Natural killer cell (primary cell): Measurements from ENCODE around the gene UROS. TPM values are rescaled to one million over a fixed set of nuclear protein-coding genes. Genes with fewer than 3 reads are reported as not detected.

Source experiments
- ATAC-seq, 3 donors: fragments of 150-1000 bp in 2 of 3; fragments of 200-7000 bp in 1 of 3; cut with Tn5 transposase; 1 replicate in 1 of 3; 2 replicates in 2 of 3; pipeline ENCODE4 v1.10.0; 2021; ENCODE audit warnings: mild to moderate bottlenecking in 2 of 3, moderate library complexity in 2 of 3
- DNase-seq, 2 donors: peaks; one replicate each; pipeline versions ENCODE4 v3.0.0 to v3.0.0-alpha.2; 2013 to 2021; ENCODE audit warnings: mixed read lengths in 1 of 2
- H3K27ac ChIP-seq: one replicate; pipeline ENCODE4 v1.5.1; 2013; ENCODE audit warnings: mild to moderate bottlenecking, low read length
- H3K27me3 ChIP-seq: one replicate; pipeline ENCODE4 v1.6.1; 2013; ENCODE audit warnings: low read length; ENCODE audit not compliant: control insufficient read depth, insufficient read depth
- H3K36me3 ChIP-seq: one replicate; pipeline ENCODE4 v1.6.1; 2013; ENCODE audit warnings: low read length; ENCODE audit not compliant: control insufficient read depth, insufficient read depth
- H3K4me1 ChIP-seq: one replicate; pipeline ENCODE4 v1.6.1; 2013; ENCODE audit warnings: low read length; ENCODE audit not compliant: control insufficient read depth, insufficient read depth
- H3K4me3 ChIP-seq: one replicate; pipeline ENCODE4 v1.5.1; 2013; ENCODE audit warnings: low read length
- H3K9me3 ChIP-seq: one replicate; pipeline ENCODE4 v1.6.1; 2013; ENCODE audit warnings: low read length; ENCODE audit not compliant: control insufficient read depth, insufficient read depth
- H3K27ac Mint-ChIP-seq, 2 donors: one replicate each; pipeline ENCODE4 v1.8.0; 2022; ENCODE audit warnings: mild to moderate bottlenecking in 2 of 2, mixed read lengths in 2 of 2, moderate library complexity in 1 of 2
- H3K27me3 Mint-ChIP-seq, 2 donors: one replicate each; pipeline ENCODE4 v1.8.0; 2022; ENCODE audit warnings: low read depth in 2 of 2, mixed read lengths in 2 of 2
- H3K36me3 Mint-ChIP-seq: one replicate; pipeline ENCODE4 v1.8.0; 2022; ENCODE audit warnings: mixed read lengths
- H3K4me1 Mint-ChIP-seq, 2 donors: one replicate each; pipeline ENCODE4 v1.8.0; 2022; ENCODE audit warnings: mixed read lengths in 2 of 2
- H3K4me3 Mint-ChIP-seq: one replicate; pipeline ENCODE4 v1.8.0; 2022; ENCODE audit warnings: mild to moderate bottlenecking, moderate library complexity, mixed read lengths
- H3K9me3 Mint-ChIP-seq, 2 donors: one replicate each; pipeline ENCODE4 v1.8.0; 2022; ENCODE audit warnings: mixed read lengths in 2 of 2
- WGBS: methylation state at CpG from one replicate; pipeline ENCODE4 v1.1.7; 2013; ENCODE audit warnings: missing lambda C conversion rate; ENCODE audit not compliant: insufficient coverage; 5-methylcytosine and 5-hydroxymethylcytosine counted together
- intact Hi-C: fragments of 100-400 bp; cut with micrococcal nuclease; formaldehyde crosslinking; loops from one replicate; pipeline ENCODE4 v1.14.2; 2022
- total RNA-seq, 4 donors: library from RNA; stranded (reverse); fragments of 120-200 nt in 1 of 4; gene quantifications; one replicate each; pipeline versions ENCODE4 v1.2.3 to v1.2.4, GENCODE V29; 2013 to 2022
- TF ChIP-seq, protein P1 (sequence below): fragments of 200-600 bp; IDR thresholded peaks from one replicate; pipeline ENCODE4 v1.8.0; 2022; ENCODE audit warnings: antibody characterized with exemption

The UROS gene
- total RNA-seq, 3 donors from 2014 or later (not counting 1 experiment from before 2014, with no cell fraction given): 29.1 to 42.5 (median 35.2) TPM

DNA sequence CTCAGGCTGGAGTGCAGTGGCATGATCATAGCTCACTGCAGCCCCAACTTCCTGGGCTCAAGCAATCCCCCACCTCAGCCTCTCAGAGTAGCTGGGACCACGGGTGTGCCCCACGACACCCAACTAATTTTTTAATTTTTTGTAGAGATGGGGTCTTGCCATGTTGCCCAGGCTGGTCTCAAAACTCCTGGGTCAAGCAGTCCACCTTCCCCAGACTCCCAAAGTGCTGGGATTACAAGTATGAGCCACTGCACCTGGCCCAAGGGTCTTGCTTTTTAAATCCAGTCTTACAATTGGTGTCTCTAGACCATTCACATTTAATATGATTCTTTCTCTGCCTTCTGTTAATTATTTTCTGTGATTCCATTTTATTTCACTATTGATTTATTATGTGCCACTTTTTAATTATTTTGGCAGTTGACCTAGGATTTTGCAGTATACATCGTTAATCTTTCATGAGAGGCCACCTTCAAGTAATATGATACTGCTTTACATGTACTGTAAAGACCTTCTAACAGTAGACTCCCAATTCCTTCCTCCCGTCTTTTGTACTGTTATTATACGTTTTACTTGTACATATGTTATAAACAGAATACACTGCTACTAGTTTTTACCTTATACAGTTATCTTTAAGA is 66.1 kb downstream of the UROS start:
- no peaks in the 10 kb centered on the region for H3K9me3 Mint-ChIP-seq
- no peak overlapping the region for H3K27ac Mint-ChIP-seq
- Histone ChIP-seq H3K27me3 (no peaks in the 10 kb centered on the region), H3K27ac (no peak overlapping the region), H3K4me1 (no peaks in the 10 kb centered on the region), H3K36me3 (peaks cover 91% of the 10 kb centered on the region), H3K4me3 (no peak overlapping the region), H3K9me3 (no peaks in the 10 kb centered on the region)
- DNase-seq: no peak
- ATAC-seq: no peak
- intact Hi-C loops: no loop called here
- TF ChIP-seq, protein P1, sequence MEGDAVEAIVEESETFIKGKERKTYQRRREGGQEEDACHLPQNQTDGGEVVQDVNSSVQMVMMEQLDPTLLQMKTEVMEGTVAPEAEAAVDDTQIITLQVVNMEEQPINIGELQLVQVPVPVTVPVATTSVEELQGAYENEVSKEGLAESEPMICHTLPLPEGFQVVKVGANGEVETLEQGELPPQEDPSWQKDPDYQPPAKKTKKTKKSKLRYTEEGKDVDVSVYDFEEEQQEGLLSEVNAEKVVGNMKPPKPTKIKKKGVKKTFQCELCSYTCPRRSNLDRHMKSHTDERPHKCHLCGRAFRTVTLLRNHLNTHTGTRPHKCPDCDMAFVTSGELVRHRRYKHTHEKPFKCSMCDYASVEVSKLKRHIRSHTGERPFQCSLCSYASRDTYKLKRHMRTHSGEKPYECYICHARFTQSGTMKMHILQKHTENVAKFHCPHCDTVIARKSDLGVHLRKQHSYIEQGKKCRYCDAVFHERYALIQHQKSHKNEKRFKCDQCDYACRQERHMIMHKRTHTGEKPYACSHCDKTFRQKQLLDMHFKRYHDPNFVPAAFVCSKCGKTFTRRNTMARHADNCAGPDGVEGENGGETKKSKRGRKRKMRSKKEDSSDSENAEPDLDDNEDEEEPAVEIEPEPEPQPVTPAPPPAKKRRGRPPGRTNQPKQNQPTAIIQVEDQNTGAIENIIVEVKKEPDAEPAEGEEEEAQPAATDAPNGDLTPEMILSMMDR: no peak
- H3K4me1 Mint-ChIP-seq: peaks cover 0 to 5% of the 10 kb centered on the region in 2 donors
- H3K36me3 Mint-ChIP-seq: peaks cover 56% of the 10 kb centered on the region
- no peaks in the 10 kb centered on the region for H3K27me3 Mint-ChIP-seq
- no peak overlapping the region for H3K4me3 Mint-ChIP-seq
- 100% methylated on average over 4 of the region's 5 CpGs for WGBS

DNA sequence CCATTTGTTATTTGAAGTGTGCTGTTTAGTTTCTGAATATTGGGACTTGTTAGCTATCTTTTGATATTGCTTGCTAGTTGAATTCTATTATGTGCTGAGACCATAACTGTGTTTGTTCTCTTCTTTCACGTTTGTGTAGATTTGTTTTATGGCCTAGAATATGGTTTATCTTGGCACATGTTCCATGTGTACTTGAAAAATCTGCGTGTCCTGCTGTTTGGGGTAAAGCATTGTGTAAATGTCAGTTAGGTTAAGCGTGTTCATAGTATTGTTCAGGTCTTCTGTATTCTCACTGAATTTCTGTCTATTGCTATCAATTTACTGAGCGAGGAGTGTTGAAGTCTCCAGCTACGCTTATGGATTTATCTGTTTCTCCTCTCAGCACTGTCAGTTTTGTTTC is 66.9 kb downstream of the UROS start:
- no peak overlapping the region for H3K4me3 Mint-ChIP-seq
- no peak overlapping the region for H3K27ac Mint-ChIP-seq
- no peaks in the 10 kb centered on the region for H3K9me3 ChIP-seq
- no peak overlapping the region for H3K4me3 ChIP-seq
- H3K9me3 Mint-ChIP-seq: no peaks in the 10 kb centered on the region
- H3K36me3 Mint-ChIP-seq: peaks cover 48% of the 10 kb centered on the region
- intact Hi-C loops: no loop called here
- H3K27ac ChIP-seq: no peak overlapping the region
- DNase-seq (no peak), ATAC-seq (no peak)
- peaks cover 90% of the 10 kb centered on the region for H3K36me3 ChIP-seq
- peaks cover 0 to 5% of the 10 kb centered on the region in 2 donors for H3K4me1 Mint-ChIP-seq
- no peaks in the 10 kb centered on the region for H3K27me3 ChIP-seq
- WGBS: 95% methylated on average over 5 of the region's 5 CpGs
- TF ChIP-seq, protein P1: no peak
- H3K27me3 Mint-ChIP-seq: no peaks in the 10 kb centered on the region
- H3K4me1 ChIP-seq: no peaks in the 10 kb centered on the region

DNA sequence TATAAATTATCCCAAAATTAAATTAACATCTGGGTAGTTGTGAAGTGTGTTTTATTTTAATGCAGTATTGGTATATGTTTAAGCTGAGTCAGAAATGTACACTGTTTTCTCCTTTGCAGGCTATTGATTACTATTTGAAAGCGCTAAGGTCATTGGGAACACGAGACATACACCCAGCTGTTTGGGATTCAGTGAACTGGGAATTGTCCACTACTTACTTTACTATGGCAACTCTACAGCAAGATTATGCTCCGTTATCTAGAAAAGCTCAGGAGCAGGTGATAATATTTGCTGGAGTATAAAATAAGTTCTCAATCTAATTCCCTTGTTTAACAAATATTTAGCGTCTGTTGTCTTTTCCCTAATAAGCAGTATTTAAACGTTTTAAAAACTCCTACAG is 75.6 kb downstream of the UROS start:
- no peaks in the 10 kb centered on the region for H3K9me3 Mint-ChIP-seq

More for the DNA sequence above, 75.6 kb downstream of the UROS start:
- DNase-seq: no peak
- H3K27ac Mint-ChIP-seq: no peak overlapping the region
- H3K4me3 ChIP-seq: no peak overlapping the region
- intact Hi-C loops: no loop called here
- no peaks in the 10 kb centered on the region for H3K4me1 ChIP-seq
- no peak overlapping the region for H3K4me3 Mint-ChIP-seq
- WGBS: 95% methylated on average over 4 of the region's 5 CpGs
- no peak for ATAC-seq
- H3K36me3 ChIP-seq: peaks cover 85% of the 10 kb centered on the region
- TF ChIP-seq, protein P1: no peak
- peaks cover 40% of the 10 kb centered on the region for H3K36me3 Mint-ChIP-seq
- H3K9me3 ChIP-seq: no peaks in the 10 kb centered on the region
- H3K4me1 Mint-ChIP-seq: peaks cover 5 to 8% of the 10 kb centered on the region in 2 donors
- H3K27ac ChIP-seq: no peak overlapping the region
- H3K27me3 ChIP-seq: no peaks in the 10 kb centered on the region
- H3K27me3 Mint-ChIP-seq: no peaks in the 10 kb centered on the region
